Heart right ventricle (tissue), 16 donors: ENCODE results near the gene KIF26B. TPM values are rescaled to one million over a fixed set of nuclear protein-coding genes. Genes with fewer than 3 reads are reported as not detected.

Experiments
- ATAC-seq, 8 donors: fragments of 200-7000 bp; cut with Tn5 transposase; one replicate each; pipeline ENCODE4 v1.9.1; 2020; ENCODE audit warnings: mild to moderate bottlenecking in 8 of 8, moderate library complexity in 8 of 8, moderate number of reproducible peaks in 1 of 8
- DNase-seq, 2 donors: peaks; one replicate each; pipeline ENCODE4 v3.0.0-alpha.2; 2020
- H3K27ac ChIP-seq, 10 donors: fragments of 200-600 bp; sonication (generic) in 2 of 10; one replicate each; pipeline versions ENCODE4 v1.5.0 to v1.8.0; 2020 to 2022; ENCODE audit warnings: mild to moderate bottlenecking in 3 of 10
- H3K27me3 ChIP-seq, 7 donors: fragments of 200-600 bp; one replicate each; pipeline ENCODE4 v1.8.0; 2021 to 2022; ENCODE audit warnings: mild to moderate bottlenecking in 2 of 7
- H3K36me3 ChIP-seq, 9 donors: fragments of 200-600 bp; sonication (generic) in 1 of 9; one replicate each; pipeline versions ENCODE4 v1.5.0 to v1.8.0; 2020 to 2022; ENCODE audit warnings: mild to moderate bottlenecking in 2 of 9
- H3K4me1 ChIP-seq, 9 donors: fragments of 200-600 bp; sonication (generic) in 1 of 9; one replicate each; pipeline versions ENCODE4 v1.5.0 to v1.8.0; 2020 to 2022; ENCODE audit warnings: mild to moderate bottlenecking in 4 of 9
- H3K4me3 ChIP-seq, 10 donors: fragments of 200-600 bp; sonication (generic) in 2 of 10; one replicate each; pipeline versions ENCODE4 v1.5.0 to v1.8.0; 2020 to 2022; ENCODE audit warnings: mild to moderate bottlenecking in 7 of 10, moderate library complexity in 2 of 10
- H3K9me3 ChIP-seq, 11 donors: fragments of 200-600 bp in 10 of 11; sonication (generic) in 2 of 11; one replicate each; pipeline versions ENCODE4 v1.5.0 to v1.8.0; 2013 to 2022; ENCODE audit warnings: mild to moderate bottlenecking in 2 of 11, control low read depth in 1 of 11, moderate library complexity in 1 of 11
- WGBS, 2 donors: extraction: QIAGEN DNeasy Blood & Tissue Kit; methylation state at CpG; one replicate each; pipeline ENCODE4 v1.1.7; 2013; ENCODE audit warnings: inconsistent platforms in 1 of 2; 5-methylcytosine and 5-hydroxymethylcytosine counted together
- intact Hi-C, 10 donors: fragments of 100-400 bp; cut with DNase I; formaldehyde crosslinking; loops; one replicate each; pipeline versions ENCODE4 v1.11.1 to v1.14.2; 2022
- polyA plus RNA-seq, 2 donors: library from polyadenylated mRNA; stranded (reverse); fragments of 200-250 nt; gene quantifications; one replicate each; pipeline ENCODE4 v1.2.3, GENCODE V29; 2013
- total RNA-seq, 10 donors: library from RNA; stranded (reverse); fragmentation: NEBNext Ultra II Directional in 3 of 10; extraction: Animal tissue kit (Norgen Biotek cat#: 25700) in 3 of 10; gene quantifications; one replicate each; pipeline versions ENCODE4 v1.2.1 to v1.2.4, GENCODE V29; 2021 to 2023
- TF ChIP-seq, protein P1 (sequence below), 9 donors: fragments of 200-600 bp; sonication (generic) in 2 of 9; IDR thresholded peaks; one replicate each; pipeline versions ENCODE4 v1.5.0 to v1.8.0; 2021 to 2022; ENCODE audit warnings: antibody characterized with exemption in 9 of 9, mild to moderate bottlenecking in 5 of 9, moderate library complexity in 1 of 9
- donor health status: Arrhythmogenic right ventricular cardiomyopathy.
- donor health status: ischemic (EF 13 %, LVEDD 7.1; RV severe dilation, severe dysfunction).
- donor health status: healthy with polysubstance abuse.
- donor health status: DM: no; HTN: yes; CAD: no.
- donor health status: DM: no; HTN: no; CAD: no.
- donor health status: ischemic (EF 25% LVEDD 6.9; RV normal size, moderate dysfunction).
- donor health status: ischemic (EF 25% LVEDD 5.7; RV mildly dilated, moderate dysfunction).
- donor health status: healthy.
- donor health status: DM: yes; HTN: yes; CAD: no.
- donor health status: Ischemic cardiomyopathy.
- donor health status: ischemic (EF 35%, LVEDD 5.7; RV mildly dilated, moderate dysfunction).
- donor health status: nonischemic (EF 11% LVEDD 7.7; RV severe dilation, severe dysfunction).
- donor health status: DM: yes; HTN: yes; CAD: no.
- donor health status: PGD.
- donor health status: ischemic (EF 29% LVEDD 5.4; RV normal size, mild dysfunction).
- donor health status: nonischemic (EF 23%, LVEDD 6.1; RV moderate dilation, normal function).

Gene KIF26B
- total and polyA plus RNA-seq, 12 donors = 0.66 to 8.8 (median 2.8) TPM

DNA sequence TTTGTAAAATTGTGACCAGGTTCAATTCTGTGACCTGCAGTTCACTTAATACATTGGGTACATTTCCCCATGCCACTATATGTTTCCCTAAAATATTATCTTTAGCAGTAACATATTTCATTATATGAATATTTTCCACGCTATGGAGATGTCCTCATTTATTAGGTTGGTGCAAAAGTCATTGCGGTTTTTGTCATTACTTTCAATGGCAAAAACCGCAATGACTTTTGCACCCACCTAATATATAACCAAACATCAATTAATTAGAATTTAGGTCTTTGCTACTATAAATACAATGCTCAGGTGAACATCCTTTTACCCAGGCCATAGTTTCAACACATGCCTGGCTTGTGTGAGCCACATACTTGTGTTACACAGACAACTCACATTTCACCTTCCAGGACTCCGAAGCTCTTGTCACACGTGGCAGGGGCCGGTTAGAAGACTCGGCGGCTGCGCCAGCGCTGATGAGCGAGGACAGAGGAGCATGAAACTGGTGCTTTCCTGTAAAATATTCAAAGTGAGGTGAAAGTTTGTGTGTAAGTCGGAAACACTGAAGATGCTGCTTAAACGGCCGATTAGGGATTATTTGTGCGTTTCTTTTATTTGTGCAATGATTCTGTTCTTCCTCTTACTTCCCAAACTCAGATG, 215.5 kb downstream of the KIF26B start:
- Histone ChIP-seq H3K27me3 (peaks cover 0 to 16% (median 0%) of the 10 kb centered on the region in 7 donors), H3K9me3 (no peaks in the 10 kb centered on the region), H3K4me3 (no peak overlapping the region), H3K36me3 (no peaks in the 10 kb centered on the region), H3K27ac (no peak overlapping the region), H3K4me1 (peaks cover 0 to 11% (median 3%) of the 10 kb centered on the region in 9 donors)
- ATAC-seq (no peak), DNase-seq (no peak)
- TF ChIP-seq, protein P1, sequence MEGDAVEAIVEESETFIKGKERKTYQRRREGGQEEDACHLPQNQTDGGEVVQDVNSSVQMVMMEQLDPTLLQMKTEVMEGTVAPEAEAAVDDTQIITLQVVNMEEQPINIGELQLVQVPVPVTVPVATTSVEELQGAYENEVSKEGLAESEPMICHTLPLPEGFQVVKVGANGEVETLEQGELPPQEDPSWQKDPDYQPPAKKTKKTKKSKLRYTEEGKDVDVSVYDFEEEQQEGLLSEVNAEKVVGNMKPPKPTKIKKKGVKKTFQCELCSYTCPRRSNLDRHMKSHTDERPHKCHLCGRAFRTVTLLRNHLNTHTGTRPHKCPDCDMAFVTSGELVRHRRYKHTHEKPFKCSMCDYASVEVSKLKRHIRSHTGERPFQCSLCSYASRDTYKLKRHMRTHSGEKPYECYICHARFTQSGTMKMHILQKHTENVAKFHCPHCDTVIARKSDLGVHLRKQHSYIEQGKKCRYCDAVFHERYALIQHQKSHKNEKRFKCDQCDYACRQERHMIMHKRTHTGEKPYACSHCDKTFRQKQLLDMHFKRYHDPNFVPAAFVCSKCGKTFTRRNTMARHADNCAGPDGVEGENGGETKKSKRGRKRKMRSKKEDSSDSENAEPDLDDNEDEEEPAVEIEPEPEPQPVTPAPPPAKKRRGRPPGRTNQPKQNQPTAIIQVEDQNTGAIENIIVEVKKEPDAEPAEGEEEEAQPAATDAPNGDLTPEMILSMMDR (IDR thresholded peaks at IDR 0.05) = no peak
- 92 to 95% methylated on average over 15 of the region's 15 CpGs for WGBS, 2 donors
- intact Hi-C loops = no loop called here

DNA sequence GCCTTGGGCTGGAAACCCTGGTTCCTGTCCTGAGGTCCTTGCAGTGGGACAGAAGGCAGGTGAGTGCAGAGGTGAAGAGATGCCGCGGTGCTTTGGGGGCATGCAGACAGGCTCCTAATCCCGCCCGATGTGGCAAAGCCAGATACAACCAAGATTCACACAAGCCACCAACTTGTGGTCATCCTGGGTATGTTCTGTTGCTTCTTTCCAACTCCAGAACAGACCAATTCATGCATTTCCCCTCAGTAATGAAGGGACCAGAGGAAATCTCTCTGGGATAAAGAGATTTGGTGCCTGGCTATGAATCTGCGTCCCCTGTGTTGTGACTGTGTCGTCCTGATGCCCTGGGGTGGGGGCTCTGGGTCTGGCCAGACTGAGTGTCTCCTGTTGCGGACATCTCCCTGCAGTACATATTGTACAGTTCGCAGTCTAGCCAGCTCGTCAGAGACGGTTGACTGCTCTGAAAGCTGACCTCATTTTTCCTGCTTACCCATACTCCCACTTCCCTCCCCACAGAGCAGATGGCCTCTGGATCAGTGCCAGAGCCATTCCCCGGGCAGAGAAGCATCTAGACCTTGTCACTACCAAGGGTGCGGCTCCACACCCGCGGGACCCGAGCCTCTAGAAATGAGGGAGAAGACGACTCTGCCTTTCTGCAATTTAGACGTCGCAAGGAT, 216.3 kb downstream of the KIF26B start:
- intact Hi-C loops = no loop called here
- Histone ChIP-seq H3K4me1 (peaks cover 0 to 11% (median 3%) of the 10 kb centered on the region in 9 donors), H3K9me3 (no peaks in the 10 kb centered on the region), H3K27ac (no peak overlapping the region), H3K27me3 (peaks cover 0 to 16% (median 0%) of the 10 kb centered on the region in 7 donors), H3K36me3 (no peaks in the 10 kb centered on the region), H3K4me3 (no peak overlapping the region)
- peak; percentile 17 to 31 for DNase-seq
- TF ChIP-seq, protein P1 (IDR thresholded peaks at IDR 0.05) = no peak
- WGBS, 2 donors = 34 to 35% methylated on average over 18 of the region's 18 CpGs
- ATAC-seq = peak in 7 of 8 donors; percentile 72 to 96 (median 84)

DNA sequence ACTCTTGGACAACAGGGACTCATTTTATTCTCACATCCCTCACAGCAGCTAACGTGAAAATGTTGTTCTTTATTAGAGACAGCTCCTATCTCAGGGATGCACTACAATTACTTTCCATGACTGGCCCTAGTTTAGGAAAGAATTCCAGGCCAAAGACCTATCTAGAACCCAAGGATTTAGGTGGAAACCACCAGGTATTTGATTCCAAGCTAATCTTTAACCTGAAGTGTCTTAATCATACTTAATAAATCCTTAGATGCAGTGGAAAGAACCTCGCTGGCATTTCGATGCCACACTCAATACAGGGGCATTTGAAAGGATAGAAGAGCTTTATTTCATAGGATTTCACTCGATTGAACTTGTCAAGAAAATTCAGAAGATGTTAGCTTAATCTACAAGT, 218.3 kb downstream of the KIF26B start:
- 96 to 100% methylated on average over 4 of the region's 4 CpGs for WGBS, 2 donors
- no peak for ATAC-seq
- intact Hi-C loops = no loop called here

DNA sequence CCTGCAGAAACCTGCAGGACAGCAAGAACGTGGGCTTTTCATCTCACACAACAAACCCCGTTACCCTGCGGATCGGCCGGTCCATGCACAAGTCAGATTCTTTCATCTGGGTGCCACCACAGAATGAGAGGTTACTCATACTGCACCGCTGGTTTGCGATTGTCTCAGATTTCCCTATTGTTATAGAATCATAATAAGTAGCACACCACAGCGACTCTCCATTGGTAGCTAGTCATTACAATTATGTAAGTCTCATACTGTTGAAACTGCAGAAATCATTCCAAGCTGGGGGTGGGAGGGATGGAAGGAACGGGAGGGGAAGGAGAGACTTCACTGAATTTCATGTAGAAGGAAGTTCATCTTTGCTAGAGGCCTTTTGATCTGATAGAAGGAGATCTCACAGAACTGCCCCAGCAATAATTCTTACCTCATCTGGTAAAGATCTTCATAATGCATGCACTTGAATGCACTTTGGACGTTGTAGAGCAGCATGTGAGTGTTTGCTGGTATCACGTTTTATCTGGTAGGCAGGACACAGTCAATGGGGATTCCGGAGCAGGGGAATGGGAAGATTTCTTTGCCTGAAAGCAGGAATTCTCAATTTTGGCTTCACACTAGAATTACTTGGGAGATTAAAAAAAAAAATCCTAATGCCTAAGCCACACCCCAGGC, 221.1 kb downstream of the KIF26B start:
- TF ChIP-seq, protein P1 (IDR thresholded peaks at IDR 0.05) = no peak
- no peak overlapping the region for H3K4me3 ChIP-seq
- H3K9me3 ChIP-seq = no peaks in the 10 kb centered on the region
- peaks cover 0 to 5% (median under 1%) of the 10 kb centered on the region in 9 donors for H3K4me1 ChIP-seq
- H3K36me3 ChIP-seq = no peaks in the 10 kb centered on the region
- DNase-seq (no peak), ATAC-seq (no peak)
- H3K27ac ChIP-seq = no peak overlapping the region
- intact Hi-C loops = loop anchor here in 1 of 10 donors (5.0 kb wide), 1 partner anchor 219 kb away; no protein-coding TSS in a partner anchor
- 89 to 90% methylated on average over 12 of the region's 12 CpGs for WGBS, 2 donors
- peaks cover 0 to 5% (median 0%) of the 10 kb centered on the region in 7 donors for H3K27me3 ChIP-seq

More for the DNA sequence above, 218.3 kb downstream of the KIF26B start:
- TF ChIP-seq, protein P1 (IDR thresholded peaks at IDR 0.05) = no peak
- no peak for DNase-seq
- H3K36me3 ChIP-seq = no peaks in the 10 kb centered on the region
- no peaks in the 10 kb centered on the region for H3K9me3 ChIP-seq
- no peak overlapping the region for H3K27ac ChIP-seq
- peaks cover 0 to 14% (median 0%) of the 10 kb centered on the region in 7 donors for H3K27me3 ChIP-seq
- peaks cover 0 to 11% (median 3%) of the 10 kb centered on the region in 9 donors for H3K4me1 ChIP-seq
- no peak overlapping the region for H3K4me3 ChIP-seq
